OCI-LY1 (cell line): Measurements from ENCODE around the gene PRR36.

Source experiments
- CTCF ChIP-seq: fragments of 200-600 bp; sonication (generic), shearing (Covaris generic); IDR thresholded peaks from 2 replicates; pipeline ENCODE4 v1.5.1; 2017; ENCODE audit warnings: mild to moderate bottlenecking, antibody characterized with exemption, low read length, moderate library complexity, mixed read lengths
- EZH2 ChIP-seq: fragments of 200-600 bp; sonication (generic), shearing (Covaris generic); IDR thresholded peaks from 2 replicates; pipeline ENCODE4 v1.8.0; 2017; ENCODE audit warnings: borderline replicate concordance, mixed run types, mild to moderate bottlenecking, antibody characterized with exemption, low read length, moderate library complexity, mixed read lengths

DNA sequence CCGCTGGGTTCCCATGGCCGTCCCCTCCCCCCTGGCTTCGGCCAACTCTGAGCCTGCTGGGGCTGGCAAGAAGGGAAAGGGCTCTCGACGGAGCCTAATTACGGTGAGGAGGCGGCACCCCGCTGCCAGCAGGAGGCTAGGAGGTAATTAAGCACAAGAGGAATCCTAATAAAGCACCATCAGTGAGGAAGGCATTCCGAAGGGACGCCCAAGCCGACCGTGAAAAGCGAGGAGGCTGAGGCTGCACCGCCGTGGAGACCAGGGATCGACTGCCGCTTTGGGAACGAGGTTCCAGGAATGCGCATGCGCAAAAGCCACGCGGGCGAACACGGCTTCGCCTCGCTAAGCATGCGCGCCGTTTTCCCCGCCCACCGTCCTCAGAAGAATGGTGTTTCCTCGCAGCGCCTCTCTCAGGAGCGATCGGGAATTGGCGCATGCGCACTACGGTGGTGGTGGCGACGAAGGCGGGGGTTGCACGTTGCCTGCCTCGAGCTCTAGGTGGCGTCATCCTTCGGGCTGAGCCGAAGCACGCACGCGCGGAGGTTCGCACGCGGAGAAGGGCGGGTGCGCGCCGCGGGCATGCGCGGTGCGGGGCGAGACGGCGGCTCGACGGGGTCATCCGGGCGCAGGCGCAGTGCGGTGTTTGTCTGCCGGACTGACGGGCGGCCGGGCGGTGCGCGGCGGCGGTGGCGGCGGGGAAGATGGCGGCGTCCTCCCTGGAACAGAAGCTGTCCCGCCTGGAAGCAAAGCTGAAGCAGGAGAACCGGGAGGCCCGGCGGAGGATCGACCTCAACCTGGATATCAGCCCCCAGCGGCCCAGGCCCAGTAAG is 29.3 kb upstream of the PRR36 start, which contains the start of gene MAP2K7:
- TF ChIP-seq CTCF: peak; percentile 84
- no peak for TF ChIP-seq EZH2
